ENCODE measurements around the gene CFAP20DC. TPM values are rescaled to one million over a fixed set of nuclear protein-coding genes. Genes with fewer than 3 reads are reported as not detected.
"Not testable (repeated sequence)": the region's sequence is repeated elsewhere in the genome, so short reads cannot be mapped to it uniquely, and the experiment has no call there.

Gene CFAP20DC
- total and polyA plus RNA-seq, 7 donors, result 0.03 TPM; not detected in 4

GRCh38 chr3:58848826-58849225 is 201.0 kb downstream of the CFAP20DC start:
- H3K9me3 ChIP-seq, result no peaks in the 10 kb centered on the region
- H3K36me3 ChIP-seq (ENCODE audit: insufficient read depth in 1 of 2, low read depth in 1 of 2), result no peaks in the 10 kb centered on the region
- DNase-seq, result no peak
- no peaks in the 10 kb centered on the region for H3K4me1 ChIP-seq
- no peak overlapping the region for H3K4me3 ChIP-seq
- no peaks in the 10 kb centered on the region for H3K27me3 ChIP-seq (ENCODE audit: insufficient read depth in 3 of 3, low read length in 2 of 3)
- intact Hi-C loops (cut with DNase I), result no loop called here
- no peak overlapping the region for H3K27ac ChIP-seq
- TF ChIP-seq CTCF (IDR thresholded peaks at IDR 0.05), result no peak
- no peak for ATAC-seq
- 70 to 77% (median 75%) methylated on average over 7 of the region's 7 CpGs for WGBS, 3 donors

GRCh38 chr3:58842050-58842747 is 207.6 kb downstream of the CFAP20DC start:
- H3K4me1 ChIP-seq; H3K9me3 ChIP-seq; H3K27me3 ChIP-seq (ENCODE audit: insufficient read depth in 3 of 3, low read length in 2 of 3); intact Hi-C loops (cut with DNase I); H3K4me3 ChIP-seq; H3K36me3 ChIP-seq (ENCODE audit: insufficient read depth in 1 of 2, low read depth in 1 of 2); H3K27ac ChIP-seq; ATAC-seq; DNase-seq: not testable (repeated sequence)
- WGBS, 3 donors, result 85 to 88% (median 88%) methylated on average over 12 to 16 of the region's 34 CpGs

- H3K4me1 ChIP-seq, result no peaks in the 10 kb centered on the region
- DNase-seq, result no peak
- intact Hi-C loops (cut with DNase I), result no loop called here
- H3K27me3 ChIP-seq (ENCODE audit: insufficient read depth in 3 of 3, low read length in 2 of 3), result no peaks in the 10 kb centered on the region
- H3K27ac ChIP-seq, result no peak overlapping the region
- no peaks in the 10 kb centered on the region for H3K36me3 ChIP-seq (ENCODE audit: insufficient read depth in 1 of 2, low read depth in 1 of 2)
- H3K9me3 ChIP-seq, result no peaks in the 10 kb centered on the region
- no peak for TF ChIP-seq CTCF (IDR thresholded peaks at IDR 0.05)
- no peak overlapping the region for H3K4me3 ChIP-seq
- ATAC-seq, result no peak
Observed at GRCh38 chr3:58840949-58841348, 208.9 kb downstream of the CFAP20DC start.

GRCh38 chr3:58839964-58840363 is 209.9 kb downstream of the CFAP20DC start:
- intact Hi-C loops (cut with DNase I), result no loop called here

GRCh38 chr3:58839187-58839586 is 210.6 kb downstream of the CFAP20DC start:
- intact Hi-C loops (cut with DNase I), result no loop called here
- ATAC-seq, result no peak
- DNase-seq, result no peak
- H3K4me1 ChIP-seq, result no peaks in the 10 kb centered on the region
- no peak overlapping the region for H3K27ac ChIP-seq
- H3K9me3 ChIP-seq, result no peaks in the 10 kb centered on the region
- TF ChIP-seq CTCF (IDR thresholded peaks at IDR 0.05), result no peak
- no peaks in the 10 kb centered on the region for H3K27me3 ChIP-seq (ENCODE audit: insufficient read depth in 3 of 3, low read length in 2 of 3)
- no peak overlapping the region for H3K4me3 ChIP-seq
- no peaks in the 10 kb centered on the region for H3K36me3 ChIP-seq (ENCODE audit: insufficient read depth in 1 of 2, low read depth in 1 of 2)

More at GRCh38 chr3:58839964-58840363, 209.9 kb downstream of the CFAP20DC start:
- Histone ChIP-seq H3K36me3 (ENCODE audit: insufficient read depth in 1 of 2, low read depth in 1 of 2) (no peaks in the 10 kb centered on the region), H3K4me1 (no peaks in the 10 kb centered on the region), H3K4me3 (no peak overlapping the region), H3K27me3 (ENCODE audit: insufficient read depth in 3 of 3, low read length in 2 of 3) (no peaks in the 10 kb centered on the region), H3K9me3 (no peaks in the 10 kb centered on the region), H3K27ac (no peak overlapping the region)
- no peak for TF ChIP-seq CTCF (IDR thresholded peaks at IDR 0.05)
- no peak for ATAC-seq
- DNase-seq, result no peak
- 79 to 85% (median 79%) methylated on average over 1 of the region's 1 CpG for WGBS, 3 donors
